ENCODE measurements around the gene CAMK2G. TPM values are rescaled to one million over a fixed set of nuclear protein-coding genes. Genes with fewer than 3 reads are reported as not detected.
A peak's percentile ranks its signal among the peaks of the same experiment; 100 is the strongest.
"Not testable (repeated sequence)": the region's sequence is repeated elsewhere in the genome, so short reads cannot be mapped to it uniquely, and the experiment has no call there.

The CAMK2G gene
- total RNA-seq, 1 donor from 2014 or later, result 20.8 TPM

GRCh38 chr10:73838827-73839226, 35.5 kb downstream of the CAMK2G start:
- Mint-ChIP-seq H3K27me3 (no peaks in the 10 kb centered on the region), H3K36me3 (ENCODE audit: insufficient read depth) (peaks cover 8% of the 10 kb centered on the region), H3K27ac (no peak overlapping the region), H3K9me3 (ENCODE audit: low read depth) (no peaks in the 10 kb centered on the region), H3K4me1 (ENCODE audit: low read depth) (no peaks in the 10 kb centered on the region), H3K4me3 (ENCODE audit: low read depth) (no peak overlapping the region)
- no peak for TF ChIP-seq CTCF (IDR thresholded peaks at IDR 0.05; ENCODE audit: unreplicated experiment)
- no peak for DNase-seq (ENCODE audit: low spot score, unreplicated experiment)

GRCh38 chr10:73838008-73838567, 36.3 kb downstream of the CAMK2G start:
- no peak for DNase-seq (ENCODE audit: low spot score, unreplicated experiment)
- H3K27ac Mint-ChIP-seq, result peak overlapping the region; percentile 34
- H3K36me3 Mint-ChIP-seq (ENCODE audit: insufficient read depth), result peaks cover 5% of the 10 kb centered on the region
- H3K4me3 Mint-ChIP-seq (ENCODE audit: low read depth), result no peak overlapping the region
- H3K4me1 Mint-ChIP-seq (ENCODE audit: low read depth), result no peaks in the 10 kb centered on the region
- H3K9me3 Mint-ChIP-seq (ENCODE audit: low read depth), result no peaks in the 10 kb centered on the region
- H3K27me3 Mint-ChIP-seq, result no peaks in the 10 kb centered on the region
- TF ChIP-seq CTCF (IDR thresholded peaks at IDR 0.05; ENCODE audit: unreplicated experiment), result no peak

GRCh38 chr10:73837072-73837471, 37.3 kb downstream of the CAMK2G start:
- H3K36me3 Mint-ChIP-seq (ENCODE audit: insufficient read depth), result peaks cover 5% of the 10 kb centered on the region
- H3K27me3 Mint-ChIP-seq, result no peaks in the 10 kb centered on the region
- TF ChIP-seq CTCF (IDR thresholded peaks at IDR 0.05; ENCODE audit: unreplicated experiment), result no peak
- no peaks in the 10 kb centered on the region for H3K4me1 Mint-ChIP-seq (ENCODE audit: low read depth)
- no peak overlapping the region for H3K27ac Mint-ChIP-seq
- no peaks in the 10 kb centered on the region for H3K9me3 Mint-ChIP-seq (ENCODE audit: low read depth)
- no peak for DNase-seq (ENCODE audit: low spot score, unreplicated experiment)
- H3K4me3 Mint-ChIP-seq (ENCODE audit: low read depth), result no peak overlapping the region

- H3K27ac Mint-ChIP-seq, result peak overlapping the region; percentile 80
- H3K36me3 Mint-ChIP-seq (ENCODE audit: insufficient read depth), result peaks cover 4% of the 10 kb centered on the region
- no peak overlapping the region for H3K4me3 Mint-ChIP-seq (ENCODE audit: low read depth)
Observed at GRCh38 chr10:73836427-73836980, 37.9 kb downstream of the CAMK2G start.

GRCh38 chr10:73829090-73829489, 45.3 kb downstream of the CAMK2G start:
- H3K27me3 Mint-ChIP-seq; DNase-seq (ENCODE audit: low spot score, unreplicated experiment); H3K27ac Mint-ChIP-seq; H3K9me3 Mint-ChIP-seq (ENCODE audit: low read depth); H3K4me3 Mint-ChIP-seq (ENCODE audit: low read depth); H3K4me1 Mint-ChIP-seq (ENCODE audit: low read depth); H3K36me3 Mint-ChIP-seq (ENCODE audit: insufficient read depth): not testable (repeated sequence)

More at GRCh38 chr10:73836427-73836980, 37.9 kb downstream of the CAMK2G start:
- no peaks in the 10 kb centered on the region for H3K9me3 Mint-ChIP-seq (ENCODE audit: low read depth)
- TF ChIP-seq CTCF (IDR thresholded peaks at IDR 0.05; ENCODE audit: unreplicated experiment), result no peak
- DNase-seq (ENCODE audit: low spot score, unreplicated experiment), result no peak
- H3K4me1 Mint-ChIP-seq (ENCODE audit: low read depth), result no peaks in the 10 kb centered on the region
- no peaks in the 10 kb centered on the region for H3K27me3 Mint-ChIP-seq

- DNase-seq (ENCODE audit: low spot score, unreplicated experiment), result no peak
- Mint-ChIP-seq H3K4me3 (ENCODE audit: low read depth) (no peak overlapping the region), H3K27me3 (peaks cover 11% of the 10 kb centered on the region), H3K4me1 (ENCODE audit: low read depth) (peaks cover 3% of the 10 kb centered on the region), H3K27ac (no peak overlapping the region), H3K36me3 (ENCODE audit: insufficient read depth) (peaks cover 7% of the 10 kb centered on the region), H3K9me3 (ENCODE audit: low read depth) (no peaks in the 10 kb centered on the region)
- no peak for TF ChIP-seq CTCF (IDR thresholded peaks at IDR 0.05; ENCODE audit: unreplicated experiment)
Observed at GRCh38 chr10:73828161-73828560, 46.2 kb downstream of the CAMK2G start.

Measured in progenitor cell of endocrine pancreas (in vitro differentiated cells).